ENCODE results near the gene IRGQ. TPM values are rescaled to one million over a fixed set of nuclear protein-coding genes. Genes with fewer than 3 reads are reported as not detected.
A peak's percentile ranks its signal among the peaks of the same experiment; 100 is the strongest.

Gene IRGQ
- total RNA-seq, 3 donors from 2014 or later: 31.7 to 38.2 (median 33.5) TPM

DNA sequence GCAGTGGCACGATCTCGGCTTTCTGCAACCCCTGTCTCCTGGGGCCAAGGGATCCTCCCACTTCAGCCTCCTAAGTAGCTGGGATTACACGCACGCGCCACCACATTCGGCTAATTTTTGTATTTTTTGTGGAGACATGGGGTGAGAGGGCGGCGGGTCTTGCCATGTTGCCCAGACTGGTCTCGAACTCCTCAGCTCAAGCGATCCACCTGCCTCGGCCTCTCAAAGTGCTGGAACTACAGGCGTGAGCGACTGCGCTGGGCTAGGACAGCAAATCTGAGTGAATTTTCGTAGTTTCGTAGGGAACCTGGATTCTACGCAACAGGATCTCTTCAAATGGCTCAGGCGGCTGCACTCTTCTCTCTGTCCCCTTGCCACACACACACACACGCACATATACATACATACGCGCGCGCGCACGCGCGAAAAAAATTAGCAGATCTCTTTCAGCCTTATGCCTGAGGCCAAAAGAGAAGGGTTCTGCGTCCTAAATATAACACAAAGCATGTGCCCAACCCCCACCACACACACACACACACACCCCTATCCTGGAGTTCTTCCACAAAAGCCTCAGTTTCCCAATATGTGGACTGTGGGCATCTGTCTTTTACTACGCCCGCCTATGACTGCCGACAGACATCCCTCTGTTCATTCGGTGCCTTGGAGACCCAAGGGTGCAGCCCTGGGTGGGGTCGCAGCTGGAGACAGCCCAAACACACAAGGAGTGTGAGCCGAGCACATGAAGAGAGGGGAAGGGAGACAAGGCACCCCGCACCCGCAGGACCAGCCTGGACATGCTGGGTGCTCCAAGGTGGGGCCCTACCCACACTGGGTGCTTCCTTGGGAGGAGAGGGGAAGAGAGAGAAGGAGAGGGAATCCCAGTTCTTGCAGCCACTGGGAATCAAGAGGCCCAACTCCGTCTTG is 19.7 kb downstream of the IRGQ start:
- ATAC-seq: no peak
- Mint-ChIP-seq H3K36me3 (ENCODE audit: insufficient read depth) (peaks cover 5% of the 10 kb centered on the region), H3K9me3 (no peaks in the 10 kb centered on the region), H3K27me3 (ENCODE audit: low read depth) (no peaks in the 10 kb centered on the region), H3K4me1 (ENCODE audit: low read depth) (peaks cover 33% of the 10 kb centered on the region), H3K4me3 (peak overlapping the region; percentile 95)
- DNase-seq: no peak

DNA sequence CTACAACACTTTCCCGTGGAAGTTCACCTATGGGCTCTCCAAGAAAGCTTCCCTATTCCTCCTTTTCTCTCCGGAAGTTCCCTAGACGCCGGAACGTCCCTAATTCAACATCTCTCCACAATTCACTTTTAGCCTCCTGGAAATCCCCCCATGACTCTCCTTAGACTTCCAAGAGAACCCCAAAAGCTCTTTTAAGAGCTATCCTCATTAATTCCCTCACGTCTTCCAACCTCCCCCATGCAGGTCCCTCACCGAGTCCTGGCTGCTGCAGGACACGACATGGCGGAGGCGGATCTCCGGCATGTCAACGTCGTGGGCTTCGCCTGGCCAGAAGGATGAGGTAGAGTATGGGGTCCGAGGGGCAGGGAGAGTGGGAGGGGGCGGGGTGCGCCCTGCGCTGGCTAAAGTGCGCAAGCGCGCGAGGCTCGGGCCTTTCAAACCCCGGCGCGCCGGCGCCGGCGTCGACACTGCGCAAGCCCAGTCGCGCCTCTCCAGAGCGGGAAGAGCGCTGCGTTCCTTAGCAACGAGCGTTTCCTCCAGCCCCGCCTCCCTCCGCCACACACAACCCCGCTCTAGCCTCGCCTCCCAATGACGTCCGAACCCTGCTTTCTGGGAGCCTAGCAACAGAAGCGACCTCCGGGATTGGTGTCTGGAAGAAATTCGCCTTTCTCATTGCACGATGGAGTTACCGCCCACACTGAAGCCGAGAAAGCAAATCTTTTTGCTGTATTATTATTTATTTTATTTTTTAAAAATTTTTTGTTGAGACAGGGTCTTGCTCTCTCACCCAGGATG is 20.6 kb downstream of the IRGQ start, which contains the start of the genes PINLYP and XRCC1:
TSS of gene PINLYP (plus strand) at position 646 of the 795 bp plus-strand sequence. CDS start 1,391 bp downstream, outside the sequence.
TSS of gene XRCC1 (minus strand) at position 372 of the 795 bp plus-strand sequence. CDS start at position 303, 69 bp downstream.
- Mint-ChIP-seq H3K36me3 (ENCODE audit: insufficient read depth) (peaks cover 7% of the 10 kb centered on the region), H3K9me3 (no peaks in the 10 kb centered on the region), H3K27me3 (ENCODE audit: low read depth) (no peaks in the 10 kb centered on the region), H3K4me3 (peak within 1 kb of the TSS; percentile 95), H3K4me1 (ENCODE audit: low read depth) (peaks cover 40% of the 10 kb centered on the region)
- DNase-seq (peak; percentile 92), ATAC-seq (peak; percentile 99)

GRCh38 chr19:43574424-43575155 is 21.3 kb downstream of the IRGQ start:
- no peaks in the 10 kb centered on the region for H3K9me3 Mint-ChIP-seq
- ATAC-seq (no peak), DNase-seq (no peak)
- peaks cover 12% of the 10 kb centered on the region for H3K36me3 Mint-ChIP-seq (ENCODE audit: insufficient read depth)
- H3K4me3 Mint-ChIP-seq: peak overlapping the region; percentile 95
- no peaks in the 10 kb centered on the region for H3K27me3 Mint-ChIP-seq (ENCODE audit: low read depth)
- H3K4me1 Mint-ChIP-seq (ENCODE audit: low read depth): peaks cover 40% of the 10 kb centered on the region

DNA sequence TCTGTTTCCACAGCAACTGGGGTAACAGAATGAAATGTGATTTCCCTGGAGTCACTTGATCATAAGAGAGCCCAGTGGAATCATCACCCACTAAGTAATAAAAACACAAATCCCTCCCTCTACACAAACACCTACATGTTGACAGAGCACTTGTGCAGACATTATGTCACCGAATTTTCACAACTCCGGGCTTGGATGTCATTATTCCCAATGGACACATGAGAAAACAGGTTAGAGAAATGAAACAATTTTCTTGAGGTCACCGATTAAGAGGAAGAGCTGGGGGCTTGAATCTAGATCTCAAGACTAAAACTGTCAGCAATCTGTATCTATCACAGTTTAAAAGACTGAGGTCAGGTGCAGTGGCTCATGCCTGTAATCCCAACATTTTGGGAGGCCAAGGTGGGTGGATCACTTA is 23.8 kb downstream of the IRGQ start:
- no peak for DNase-seq
- no peak for ATAC-seq
- Mint-ChIP-seq H3K9me3 (no peaks in the 10 kb centered on the region), H3K4me3 (no peak overlapping the region), H3K4me1 (ENCODE audit: low read depth) (peaks cover 40% of the 10 kb centered on the region), H3K36me3 (ENCODE audit: insufficient read depth) (peaks cover 12% of the 10 kb centered on the region), H3K27me3 (ENCODE audit: low read depth) (no peaks in the 10 kb centered on the region)

DNA sequence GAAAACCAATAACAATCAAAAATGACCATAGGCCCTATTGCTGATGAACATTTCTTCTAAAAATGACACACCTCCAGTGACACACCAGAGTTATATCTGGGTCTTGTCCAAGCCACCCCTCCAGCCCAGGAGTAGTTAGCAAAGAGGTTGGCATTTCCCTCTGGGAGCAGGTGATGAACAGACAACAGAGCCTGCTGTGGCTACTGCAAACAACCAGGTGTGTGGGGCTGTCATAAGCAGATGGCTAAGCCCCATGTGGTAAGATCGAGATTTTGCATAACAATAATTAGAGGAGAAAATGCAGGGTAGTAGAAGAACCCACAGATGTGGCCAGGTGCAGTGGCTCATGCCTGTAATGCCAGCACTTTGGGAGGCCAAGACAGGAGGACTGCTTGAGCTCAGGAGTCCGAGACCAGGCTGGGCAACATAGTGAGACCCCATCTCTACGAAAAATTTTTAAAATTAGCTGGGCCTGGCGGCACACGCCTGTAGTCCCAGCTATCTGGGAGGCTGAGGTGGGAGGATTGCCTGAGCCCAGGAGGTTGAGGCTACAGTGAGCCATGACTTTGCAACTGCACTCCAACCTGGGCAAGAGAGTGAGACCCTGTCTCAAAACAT is 25.7 kb downstream of the IRGQ start:
- H3K36me3 Mint-ChIP-seq (ENCODE audit: insufficient read depth): peaks cover 14% of the 10 kb centered on the region
- no peak overlapping the region for H3K4me3 Mint-ChIP-seq
- H3K4me1 Mint-ChIP-seq (ENCODE audit: low read depth): peaks cover 33% of the 10 kb centered on the region
- DNase-seq (no peak), ATAC-seq (no peak)
- no peaks in the 10 kb centered on the region for H3K9me3 Mint-ChIP-seq
- no peaks in the 10 kb centered on the region for H3K27me3 Mint-ChIP-seq (ENCODE audit: low read depth)

DNA sequence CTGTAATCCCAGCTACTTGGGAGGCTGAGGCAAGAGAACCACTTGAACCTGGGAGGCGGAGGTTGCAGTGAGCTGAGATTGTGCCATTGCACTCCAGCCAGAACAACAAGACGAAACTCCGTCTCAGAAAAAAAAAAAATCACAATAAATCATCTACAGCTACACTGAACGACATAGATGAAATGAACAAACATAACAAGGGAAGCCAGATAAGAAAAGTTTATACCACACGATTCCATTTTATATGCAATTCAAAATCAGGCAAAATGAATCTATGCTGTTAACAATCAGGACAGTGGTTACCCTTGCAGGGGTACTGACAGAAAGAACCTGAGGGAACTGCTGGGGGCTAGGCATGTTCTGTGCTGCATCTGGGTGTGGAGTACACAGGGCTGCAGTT is 26.3 kb downstream of the IRGQ start:
- H3K4me3 Mint-ChIP-seq: no peak overlapping the region
- H3K9me3 Mint-ChIP-seq: no peaks in the 10 kb centered on the region
- H3K36me3 Mint-ChIP-seq (ENCODE audit: insufficient read depth): peaks cover 14% of the 10 kb centered on the region
- H3K4me1 Mint-ChIP-seq (ENCODE audit: low read depth): peaks cover 31% of the 10 kb centered on the region
- ATAC-seq (no peak), DNase-seq (no peak)
- no peaks in the 10 kb centered on the region for H3K27me3 Mint-ChIP-seq (ENCODE audit: low read depth)

- Mint-ChIP-seq H3K4me1 (ENCODE audit: low read depth) (peaks cover 51% of the 10 kb centered on the region), H3K27me3 (ENCODE audit: low read depth) (no peaks in the 10 kb centered on the region), H3K4me3 (no peak overlapping the region), H3K9me3 (no peaks in the 10 kb centered on the region), H3K36me3 (ENCODE audit: insufficient read depth) (peaks cover 13% of the 10 kb centered on the region)
- DNase-seq: no peak
- ATAC-seq: no peak
These were observed 31.1 kb downstream of the IRGQ start for GRCh38 chr19:43564800-43565199.

- H3K4me3 Mint-ChIP-seq: no peak overlapping the region
These were observed 32.0 kb downstream of the IRGQ start for GRCh38 chr19:43563816-43564457.

GRCh38 chr19:43562698-43563241 is 33.2 kb downstream of the IRGQ start:
- H3K27me3 Mint-ChIP-seq (ENCODE audit: low read depth): no peaks in the 10 kb centered on the region
- ATAC-seq: peak; percentile 88 to 90
- H3K9me3 Mint-ChIP-seq: no peaks in the 10 kb centered on the region
- H3K4me3 Mint-ChIP-seq: peak overlapping the region; percentile 1
- H3K36me3 Mint-ChIP-seq (ENCODE audit: insufficient read depth): peaks cover 15% of the 10 kb centered on the region
- peak; percentile 66 for DNase-seq
- H3K4me1 Mint-ChIP-seq (ENCODE audit: low read depth): peaks cover 49% of the 10 kb centered on the region

More at GRCh38 chr19:43563816-43564457, 32.0 kb downstream of the IRGQ start:
- Mint-ChIP-seq H3K36me3 (ENCODE audit: insufficient read depth) (peaks cover 15% of the 10 kb centered on the region), H3K9me3 (no peaks in the 10 kb centered on the region), H3K4me1 (ENCODE audit: low read depth) (peaks cover 49% of the 10 kb centered on the region), H3K27me3 (ENCODE audit: low read depth) (no peaks in the 10 kb centered on the region)
- DNase-seq (no peak), ATAC-seq (no peak)

DNA sequence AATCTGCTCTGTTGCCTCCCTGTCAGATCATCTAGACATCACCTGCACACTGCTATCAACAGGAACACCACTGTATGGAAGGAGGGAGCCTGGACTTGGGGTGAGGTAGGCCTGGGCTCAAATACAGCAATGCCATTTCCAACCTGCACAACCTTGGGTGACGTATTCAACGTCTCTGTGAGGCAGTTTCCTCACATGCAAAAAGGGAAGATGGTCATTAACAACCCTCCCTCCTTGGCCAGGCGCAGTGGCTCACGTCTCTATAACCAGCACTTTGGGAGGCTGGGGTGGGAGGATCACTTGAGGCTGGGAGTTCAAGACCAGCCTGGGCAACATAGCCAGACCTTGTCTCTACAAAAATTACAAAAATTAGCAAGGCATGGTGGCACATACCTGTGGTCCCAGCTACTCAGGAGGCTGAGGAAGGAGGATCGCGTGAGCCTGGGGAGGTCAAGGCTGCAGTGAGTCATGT is 33.7 kb downstream of the IRGQ start:
- Mint-ChIP-seq H3K9me3 (no peaks in the 10 kb centered on the region), H3K36me3 (ENCODE audit: insufficient read depth) (peaks cover 15% of the 10 kb centered on the region), H3K27me3 (ENCODE audit: low read depth) (no peaks in the 10 kb centered on the region), H3K4me3 (peak overlapping the region; percentile 1), H3K4me1 (ENCODE audit: low read depth) (peaks cover 49% of the 10 kb centered on the region)
- DNase-seq: no peak
- peak in 1 of 2 donors; percentile 4 for ATAC-seq

GRCh38 chr19:43561139-43561970 is 34.6 kb downstream of the IRGQ start:
- Mint-ChIP-seq H3K9me3 (no peaks in the 10 kb centered on the region), H3K27me3 (ENCODE audit: low read depth) (no peaks in the 10 kb centered on the region), H3K36me3 (ENCODE audit: insufficient read depth) (peaks cover 13% of the 10 kb centered on the region), H3K4me1 (ENCODE audit: low read depth) (peaks cover 46% of the 10 kb centered on the region), H3K4me3 (no peak overlapping the region)
- ATAC-seq (no peak), DNase-seq (no peak)

DNA sequence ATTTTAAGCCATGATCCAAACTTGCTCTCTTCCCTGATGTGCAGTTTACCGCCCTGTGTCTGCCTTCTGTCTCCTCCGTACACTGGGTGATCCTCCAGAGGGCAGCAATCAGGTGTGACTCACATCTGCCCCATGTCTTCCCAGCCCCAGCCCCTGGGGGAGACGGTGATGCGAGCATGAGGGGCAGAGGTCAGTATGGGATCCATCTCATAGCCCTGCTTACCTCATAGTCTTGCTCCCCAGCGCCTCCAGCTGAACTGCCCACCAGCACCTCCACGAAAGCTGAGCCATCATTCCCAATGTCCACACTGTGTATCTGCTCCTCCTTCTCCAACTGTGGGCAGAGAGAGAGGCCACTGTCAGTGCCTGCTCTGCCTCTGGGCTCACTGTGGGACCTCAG is 35.2 kb downstream of the IRGQ start:
- Mint-ChIP-seq H3K36me3 (ENCODE audit: insufficient read depth) (peaks cover 13% of the 10 kb centered on the region), H3K4me1 (ENCODE audit: low read depth) (peaks cover 46% of the 10 kb centered on the region), H3K4me3 (no peak overlapping the region), H3K9me3 (no peaks in the 10 kb centered on the region), H3K27me3 (ENCODE audit: low read depth) (no peaks in the 10 kb centered on the region)
- ATAC-seq (peak in 1 of 2 donors; percentile 9), DNase-seq (peak; percentile 21)

All from activated T-cell treated with anti-CD3 and anti-CD28 coated beads, Interleukin-2, amount 50 U/mL, for 4 hours (primary cell).